Testis (tissue), 3 donors: Measurements from ENCODE around the gene ADAT3. TPM values are rescaled to one million over a fixed set of nuclear protein-coding genes. Genes with fewer than 3 reads are reported as not detected.

ENCODE experiments used
- DNase-seq: peaks from one replicate; pipeline ENCODE4 v3.0.0-alpha.2; 2019
- H3K27ac ChIP-seq, 2 donors: fragments of 200-600 bp; sonication (generic); one replicate each; pipeline ENCODE4 v1.5.1; 2019
- H3K27me3 ChIP-seq: fragments of 200-600 bp; sonication (generic); one replicate; pipeline ENCODE4 v1.5.1; 2019
- H3K36me3 ChIP-seq: fragments of 200-600 bp; sonication (generic); one replicate; pipeline ENCODE4 v1.5.1; 2017; ENCODE audit warnings: low read depth; ENCODE audit errors: missing control alignments
- H3K4me1 ChIP-seq: fragments of 200-600 bp; sonication (generic); one replicate; pipeline ENCODE4 v1.5.1; 2019
- H3K4me3 ChIP-seq, 2 donors: fragments of 200-600 bp; sonication (generic); one replicate each; pipeline ENCODE4 v1.5.1; 2017 to 2019
- H3K9me3 ChIP-seq: fragments of 200-600 bp; sonication (generic); one replicate; pipeline ENCODE4 v1.5.1; 2017
- CTCF ChIP-seq, 3 experiments: fragments of 450-650 bp in 2 of 3; fragments of 200-600 bp in 1 of 3; sonication (generic) in 1 of 3; IDR thresholded peaks; one replicate each; pipeline ENCODE4 v1.5.1; 2016 to 2019; ENCODE audit warnings: antibody characterized with exemption in 3 of 3, mild to moderate bottlenecking in 2 of 3, moderate library complexity in 1 of 3
- POLR2A ChIP-seq: fragments of 450-650 bp; IDR thresholded peaks from one replicate; pipeline ENCODE4 v1.6.1; 2017; ENCODE audit warnings: antibody characterized with exemption, mild to moderate bottlenecking, moderate library complexity
- WGBS, 2 donors: methylation state at CpG; one replicate each; pipeline ENCODE4 v1.1.5; 2018; 5-methylcytosine and 5-hydroxymethylcytosine counted together
- intact Hi-C: fragments of 100-400 bp; cut with DNase I; formaldehyde crosslinking; loops from one replicate; pipeline ENCODE4 v1.15.1; 2023; ENCODE audit warnings: low total_unique reads
- polyA plus RNA-seq: library from polyadenylated mRNA; stranded (reverse); fragments of 350-450 nt; fragmentation: Illumina TruSeq; extraction: RNeasy Lipid Tissue Mini Kit (QIAGEN cat#74804); gene quantifications from one replicate; pipeline ENCODE4 v1.2.3, GENCODE V29; 2014; ENCODE audit warnings: low read depth, low replicate concordance; ENCODE audit not compliant: insufficient read depth
- total RNA-seq, 2 donors: library from RNA; depleted of rRNA; stranded (reverse); fragments of >200 nt; gene quantifications; one replicate each; pipeline ENCODE4 v1.2.3, GENCODE V29; 2016

Gene ADAT3
- total and polyA plus RNA-seq, 3 donors from 2014 or later: 1.1 to 16.7 (median 10.6) TPM

GRCh38 chr19:1933244-1933643, 28.0 kb downstream of the ADAT3 start:
- Histone ChIP-seq H3K36me3 (no peaks in the 10 kb centered on the region), H3K4me3 (no peak overlapping the region), H3K27me3 (no peaks in the 10 kb centered on the region), H3K4me1 (peaks cover 9% of the 10 kb centered on the region), H3K9me3 (no peaks in the 10 kb centered on the region), H3K27ac (no peak overlapping the region)
- TF ChIP-seq CTCF (IDR thresholded peaks at IDR 0.05): no peak
- no peak for TF ChIP-seq POLR2A
- 84 to 86% methylated on average over 5 to 7 of the region's 7 CpGs for WGBS, 2 donors
- intact Hi-C loops: no loop called here
- DNase-seq: no peak

- intact Hi-C loops: no loop called here
These were observed 28.7 kb downstream of the ADAT3 start for GRCh38 chr19:1933942-1934341.

GRCh38 chr19:1935484-1936208, 30.4 kb downstream of the ADAT3 start:
- Histone ChIP-seq H3K9me3 (no peaks in the 10 kb centered on the region), H3K27me3 (no peaks in the 10 kb centered on the region), H3K4me3 (no peak overlapping the region), H3K36me3 (no peaks in the 10 kb centered on the region), H3K4me1 (peaks cover 8% of the 10 kb centered on the region), H3K27ac (peak overlapping the region in 1 of 2 donors; percentile 55)
- intact Hi-C loops: no loop called here
- TF ChIP-seq CTCF (IDR thresholded peaks at IDR 0.05) (no peak), POLR2A (no peak)
- WGBS, 2 donors: 33 to 49% methylated on average over 10 to 11 of the region's 11 CpGs
- DNase-seq: peak; percentile 65

More at GRCh38 chr19:1933942-1934341, 28.7 kb downstream of the ADAT3 start:
- Histone ChIP-seq H3K4me3 (no peak overlapping the region), H3K27me3 (no peaks in the 10 kb centered on the region), H3K27ac (no peak overlapping the region), H3K4me1 (peaks cover 9% of the 10 kb centered on the region), H3K9me3 (no peaks in the 10 kb centered on the region), H3K36me3 (no peaks in the 10 kb centered on the region)
- TF ChIP-seq CTCF (IDR thresholded peaks at IDR 0.05) (no peak), POLR2A (no peak)
- 92 to 93% methylated on average over 6 to 8 of the region's 8 CpGs for WGBS, 2 donors
- no peak for DNase-seq

GRCh38 chr19:1936430-1936829, 31.2 kb downstream of the ADAT3 start:
- Histone ChIP-seq H3K9me3 (no peaks in the 10 kb centered on the region), H3K4me1 (peaks cover 8% of the 10 kb centered on the region), H3K4me3 (no peak overlapping the region), H3K27me3 (no peaks in the 10 kb centered on the region), H3K36me3 (no peaks in the 10 kb centered on the region), H3K27ac (peak overlapping the region; percentile 29 to 55)
- intact Hi-C loops: no loop called here
- no peak for DNase-seq
- no peak for TF ChIP-seq CTCF (IDR thresholded peaks at IDR 0.05)
- TF ChIP-seq POLR2A: no peak
- 85 to 87% methylated on average over 3 of the region's 3 CpGs for WGBS, 2 donors
